CD8-positive, alpha-beta memory T cell (primary cell): ENCODE results near the gene COLEC11. TPM values are rescaled to one million over a fixed set of nuclear protein-coding genes. Genes with fewer than 3 reads are reported as not detected.
"Not testable (repeated sequence)": the region's sequence is repeated elsewhere in the genome, so short reads cannot be mapped to it uniquely, and the experiment has no call there.

Experiments used
- CTCF ChIA-PET: fragments of 350-600 bp; sonication (Branson Sonifier 250); formaldehyde crosslinking; loops from one replicate; lab custom pipeline; 2021; ENCODE audit warnings: antibody characterized with exemption; lab: Charles Lee
- POLR2A ChIA-PET: fragments of 350-600 bp; sonication (Branson Sonifier 250); formaldehyde crosslinking; loops from one replicate; lab custom pipeline; 2021; ENCODE audit warnings: antibody characterized with exemption; lab: Charles Lee
- DNase-seq, 5 donors: peaks; one replicate each; pipeline versions ENCODE4 v3.0.0 to v3.0.0-alpha.2; 2020 to 2022; ENCODE audit warnings: mixed read lengths in 1 of 5
- H3K27ac ChIP-seq: one replicate; pipeline ENCODE4 v1.7.0; 2013; ENCODE audit warnings: low read depth, mild to moderate bottlenecking, low read length, moderate library complexity
- H3K27me3 ChIP-seq: 2 replicates; pipeline ENCODE4 v1.7.0; 2013; ENCODE audit warnings: low read length, mild to moderate bottlenecking; ENCODE audit not compliant: insufficient read depth, poor library complexity, severe bottlenecking
- H3K36me3 ChIP-seq: 2 replicates; pipeline ENCODE4 v1.7.0; 2013; ENCODE audit warnings: mild to moderate bottlenecking, low read length, moderate library complexity; ENCODE audit not compliant: insufficient read depth
- H3K4me1 ChIP-seq: 2 replicates; pipeline ENCODE4 v1.7.0; 2013; ENCODE audit warnings: mild to moderate bottlenecking, low read length, moderate library complexity; ENCODE audit not compliant: insufficient read depth
- H3K4me3 ChIP-seq: 2 replicates; pipeline ENCODE4 v1.7.0; 2013; ENCODE audit warnings: mild to moderate bottlenecking, low read length
- H3K9me3 ChIP-seq: 2 replicates; pipeline ENCODE4 v1.7.0; 2013; ENCODE audit warnings: mild to moderate bottlenecking, low read length
- H3K27ac Mint-ChIP-seq, 8 donors: one replicate each; pipeline ENCODE4 v1.8.0; 2020 to 2021; ENCODE audit warnings: mixed read lengths in 8 of 8, mild to moderate bottlenecking in 6 of 8, inconsistent platforms in 3 of 8, moderate library complexity in 3 of 8
- H3K27me3 Mint-ChIP-seq, 2 donors: one replicate each; pipeline ENCODE4 v1.8.0; 2020 to 2021; ENCODE audit warnings: mixed read lengths in 2 of 2, mild to moderate bottlenecking in 1 of 2, moderate library complexity in 1 of 2
- H3K36me3 Mint-ChIP-seq, 3 donors: one replicate each; pipeline ENCODE4 v1.8.0; 2020 to 2021; ENCODE audit warnings: mixed read lengths in 3 of 3, inconsistent platforms in 1 of 3, mild to moderate bottlenecking in 1 of 3
- H3K4me1 Mint-ChIP-seq, 3 donors: one replicate each; pipeline ENCODE4 v1.8.0; 2020 to 2021; ENCODE audit warnings: mixed read lengths in 3 of 3, inconsistent platforms in 1 of 3, mild to moderate bottlenecking in 1 of 3
- H3K4me3 Mint-ChIP-seq, 7 donors: one replicate each; pipeline ENCODE4 v1.8.0; 2020 to 2021; ENCODE audit warnings: mixed read lengths in 7 of 7, mild to moderate bottlenecking in 6 of 7, moderate library complexity in 4 of 7, inconsistent platforms in 2 of 7
- H3K9me3 Mint-ChIP-seq, 5 donors: one replicate each; pipeline ENCODE4 v1.8.0; 2020 to 2022; ENCODE audit warnings: mixed read lengths in 5 of 5, mild to moderate bottlenecking in 3 of 5, moderate library complexity in 2 of 5, inconsistent platforms in 1 of 5
- polyA plus RNA-seq: library from polyadenylated mRNA; unstranded; fragments of 300-500 nt; fragmentation: Illumina TruSeq; gene quantifications from one replicate; pipeline ENCODE4 v1.2.3, GENCODE V29; 2021
- total RNA-seq, 2 experiments: library from RNA; stranded (reverse); gene quantifications; one replicate each; pipeline ENCODE4 v1.2.3, GENCODE V29; 2021

The COLEC11 gene
- total and polyA plus RNA-seq, 3 experiments from 2014 or later: 0.24 to 0.29 TPM; not detected in 1

GRCh38 chr2:3604207-3604877, 9.4 kb downstream of the COLEC11 start:
- Mint-ChIP-seq H3K36me3 (no peaks in the 10 kb centered on the region), H3K9me3 (no peaks in the 10 kb centered on the region), H3K27ac (peak overlapping the region in 3 of 8 donors; percentile 68 to 81 (median 80)), H3K27me3 (peaks cover 0 to 4% of the 10 kb centered on the region in 2 donors), H3K4me1 (peaks cover 0 to 26% (median 3%) of the 10 kb centered on the region in 3 donors), H3K4me3 (peak overlapping the region in 1 of 7 donors; percentile 83)
- Histone ChIP-seq H3K4me3 (no peak overlapping the region), H3K27ac (no peak overlapping the region), H3K36me3 (no peaks in the 10 kb centered on the region), H3K9me3 (no peaks in the 10 kb centered on the region), H3K27me3 (no peaks in the 10 kb centered on the region), H3K4me1 (no peaks in the 10 kb centered on the region)
- DNase-seq: no peak
- ChIA-PET POLR2A (no interaction called here), CTCF (no interaction called here)

- Histone ChIP-seq H3K27ac (no peak overlapping the region), H3K36me3 (no peaks in the 10 kb centered on the region), H3K4me3 (no peak overlapping the region), H3K4me1 (no peaks in the 10 kb centered on the region), H3K27me3 (no peaks in the 10 kb centered on the region), H3K9me3 (no peaks in the 10 kb centered on the region)
- H3K4me3 Mint-ChIP-seq: peak overlapping the region in 5 of 7 donors; percentile 74 to 83 (median 77)
- H3K4me1 Mint-ChIP-seq: peaks cover 0 to 26% (median 3%) of the 10 kb centered on the region in 3 donors
- DNase-seq: peak in 4 of 5 donors; percentile 19 to 73 (median 42)
- H3K27ac Mint-ChIP-seq: peak overlapping the region in 6 of 8 donors; percentile 19 to 81 (median 72)
- H3K36me3 Mint-ChIP-seq: no peaks in the 10 kb centered on the region
- peaks cover 0 to 4% of the 10 kb centered on the region in 2 donors for H3K27me3 Mint-ChIP-seq
- ChIA-PET POLR2A (interaction anchor here (0.6 kb wide), 1 partner anchor 60 kb away, joined by 4 read pairs; no protein-coding TSS in a partner anchor), CTCF (no interaction called here)
- no peaks in the 10 kb centered on the region for H3K9me3 Mint-ChIP-seq
These were observed 10.4 kb downstream of the COLEC11 start for GRCh38 chr2:3604991-3605961.

- no peaks in the 10 kb centered on the region for H3K9me3 ChIP-seq
- Mint-ChIP-seq H3K4me3 (peak overlapping the region in 5 of 7 donors; percentile 13 to 83 (median 50)), H3K27me3 (peaks cover 4 to 5% of the 10 kb centered on the region in 2 donors), H3K4me1 (peaks cover 0 to 26% (median 3%) of the 10 kb centered on the region in 3 donors), H3K36me3 (no peaks in the 10 kb centered on the region), H3K9me3 (no peaks in the 10 kb centered on the region), H3K27ac (peak overlapping the region in 4 of 8 donors; percentile 11 to 81 (median 44))
- H3K27me3 ChIP-seq: no peaks in the 10 kb centered on the region
- H3K4me3 ChIP-seq: no peak overlapping the region
- CTCF ChIA-PET: no interaction called here
- no peaks in the 10 kb centered on the region for H3K36me3 ChIP-seq
- H3K4me1 ChIP-seq: no peaks in the 10 kb centered on the region
- H3K27ac ChIP-seq: no peak overlapping the region
- POLR2A ChIA-PET: no interaction called here
- DNase-seq: no peak
These were observed 11.1 kb downstream of the COLEC11 start for GRCh38 chr2:3606028-3606369.

- H3K27me3 ChIP-seq: no peaks in the 10 kb centered on the region
- Mint-ChIP-seq H3K4me1 (peaks cover 0 to 26% (median 3%) of the 10 kb centered on the region in 3 donors), H3K27me3 (peaks cover 4 to 5% of the 10 kb centered on the region in 2 donors), H3K36me3 (no peaks in the 10 kb centered on the region), H3K4me3 (no peak overlapping the region), H3K27ac (no peak overlapping the region), H3K9me3 (no peaks in the 10 kb centered on the region)
- H3K4me1 ChIP-seq: no peaks in the 10 kb centered on the region
- no peak overlapping the region for H3K27ac ChIP-seq
- ChIA-PET CTCF (no interaction called here), POLR2A (interaction anchor here (0.5 kb wide), 1 partner anchor 48 kb away, joined by 3 read pairs; the partner anchor contains the start of gene RNASEH1)
- no peaks in the 10 kb centered on the region for H3K9me3 ChIP-seq
- no peaks in the 10 kb centered on the region for H3K36me3 ChIP-seq
- H3K4me3 ChIP-seq: no peak overlapping the region
- no peak for DNase-seq
These were observed 11.7 kb downstream of the COLEC11 start for GRCh38 chr2:3606370-3607201.

- peaks cover 0 to 2% (median 0%) of the 10 kb centered on the region in 5 donors for H3K9me3 Mint-ChIP-seq
- peak overlapping the region in 4 of 8 donors; percentile 17 to 83 (median 66) for H3K27ac Mint-ChIP-seq
- H3K4me1 Mint-ChIP-seq: peaks cover 0 to 26% (median 3%) of the 10 kb centered on the region in 3 donors
- ChIA-PET CTCF (interaction anchor here (0.8 kb wide), 1 partner anchor 17 kb away, joined by 3 read pairs; no protein-coding TSS in a partner anchor), POLR2A (no interaction called here)
- DNase-seq: no peak
- H3K4me3 Mint-ChIP-seq: peak overlapping the region in 1 of 7 donors; percentile 34
- no peaks in the 10 kb centered on the region for H3K4me1 ChIP-seq
- H3K9me3 ChIP-seq: no peaks in the 10 kb centered on the region
- H3K4me3 ChIP-seq: no peak overlapping the region
- H3K27me3 ChIP-seq: no peaks in the 10 kb centered on the region
- peaks cover 0 to 5% (median 0%) of the 10 kb centered on the region in 3 donors for H3K36me3 Mint-ChIP-seq
- no peaks in the 10 kb centered on the region for H3K36me3 ChIP-seq
- H3K27me3 Mint-ChIP-seq: peaks cover 3 to 5% of the 10 kb centered on the region in 2 donors
- H3K27ac ChIP-seq: no peak overlapping the region
These were observed 13.7 kb downstream of the COLEC11 start for GRCh38 chr2:3608373-3609278.

GRCh38 chr2:3609279-3609673, 14.4 kb downstream of the COLEC11 start:
- peak overlapping the region in 2 of 8 donors; percentile 79 to 83 for H3K27ac Mint-ChIP-seq
- CTCF ChIA-PET: interaction anchor here (0.8 to 1.2 kb wide), 2 partner anchors 16 to 35 kb away, joined by 3 to 4 read pairs; no protein-coding TSS in a partner anchor
- H3K36me3 ChIP-seq, H3K27me3 Mint-ChIP-seq, H3K27me3 ChIP-seq, H3K9me3 ChIP-seq, H3K36me3 Mint-ChIP-seq, H3K27ac ChIP-seq, H3K4me3 ChIP-seq, POLR2A ChIA-PET, H3K4me1 ChIP-seq, H3K9me3 Mint-ChIP-seq: not testable (repeated sequence)
- peak in 1 of 5 donors; percentile 41 for DNase-seq
- H3K4me3 Mint-ChIP-seq: peak overlapping the region in 1 of 7 donors; percentile 27
- peaks cover 0 to 26% (median 3%) of the 10 kb centered on the region in 3 donors for H3K4me1 Mint-ChIP-seq
